ENCODE results near the gene BRWD1.
"Not testable (repeated sequence)": the region's sequence is repeated elsewhere in the genome, so short reads cannot be mapped to it uniquely, and the experiment has no call there.

DNA sequence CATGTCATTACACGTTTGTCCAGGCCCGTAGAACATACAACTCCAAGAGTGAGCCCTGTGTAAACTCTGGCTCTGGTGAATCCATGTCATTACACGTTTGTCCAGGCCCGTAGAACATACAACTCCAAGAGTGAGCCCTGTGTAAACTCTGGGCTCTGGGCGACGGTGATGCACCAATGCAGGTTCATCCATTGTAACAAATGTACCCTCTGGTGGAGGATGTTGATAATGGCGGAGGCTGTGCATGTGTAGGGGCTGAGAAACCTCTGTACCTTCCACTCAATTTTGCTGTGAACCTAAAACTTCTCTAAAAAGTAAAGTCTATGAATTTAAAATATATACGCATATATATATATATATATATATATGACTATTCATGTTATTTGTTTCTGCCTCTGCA is 177.3 kb downstream of the BRWD1 start:
- TF ChIP-seq, protein P1, sequence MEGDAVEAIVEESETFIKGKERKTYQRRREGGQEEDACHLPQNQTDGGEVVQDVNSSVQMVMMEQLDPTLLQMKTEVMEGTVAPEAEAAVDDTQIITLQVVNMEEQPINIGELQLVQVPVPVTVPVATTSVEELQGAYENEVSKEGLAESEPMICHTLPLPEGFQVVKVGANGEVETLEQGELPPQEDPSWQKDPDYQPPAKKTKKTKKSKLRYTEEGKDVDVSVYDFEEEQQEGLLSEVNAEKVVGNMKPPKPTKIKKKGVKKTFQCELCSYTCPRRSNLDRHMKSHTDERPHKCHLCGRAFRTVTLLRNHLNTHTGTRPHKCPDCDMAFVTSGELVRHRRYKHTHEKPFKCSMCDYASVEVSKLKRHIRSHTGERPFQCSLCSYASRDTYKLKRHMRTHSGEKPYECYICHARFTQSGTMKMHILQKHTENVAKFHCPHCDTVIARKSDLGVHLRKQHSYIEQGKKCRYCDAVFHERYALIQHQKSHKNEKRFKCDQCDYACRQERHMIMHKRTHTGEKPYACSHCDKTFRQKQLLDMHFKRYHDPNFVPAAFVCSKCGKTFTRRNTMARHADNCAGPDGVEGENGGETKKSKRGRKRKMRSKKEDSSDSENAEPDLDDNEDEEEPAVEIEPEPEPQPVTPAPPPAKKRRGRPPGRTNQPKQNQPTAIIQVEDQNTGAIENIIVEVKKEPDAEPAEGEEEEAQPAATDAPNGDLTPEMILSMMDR (optimal IDR thresholded peaks at IDR 0.05 in 1 of 3, IDR thresholded peaks at IDR 0.05 in 1 of 3, conservative IDR thresholded peaks at IDR 0.05 in 1 of 3; ENCODE audit: extremely low read depth in 1 of 3, insufficient read depth in 2 of 3, low read length in 3 of 3) = peak; percentile 33 to 68 (median 44)
- not testable (repeated sequence) for TF ChIP-seq EZH2 (IDR thresholded peaks at IDR 0.05; ENCODE audit: low read length)

Data from keratinocyte (primary cell).